Measurements from ENCODE around the gene MIS18BP1.
"Not testable (repeated sequence)": the region's sequence is repeated elsewhere in the genome, so short reads cannot be mapped to it uniquely, and the experiment has no call there.

MIS18BP1 gene

DNA sequence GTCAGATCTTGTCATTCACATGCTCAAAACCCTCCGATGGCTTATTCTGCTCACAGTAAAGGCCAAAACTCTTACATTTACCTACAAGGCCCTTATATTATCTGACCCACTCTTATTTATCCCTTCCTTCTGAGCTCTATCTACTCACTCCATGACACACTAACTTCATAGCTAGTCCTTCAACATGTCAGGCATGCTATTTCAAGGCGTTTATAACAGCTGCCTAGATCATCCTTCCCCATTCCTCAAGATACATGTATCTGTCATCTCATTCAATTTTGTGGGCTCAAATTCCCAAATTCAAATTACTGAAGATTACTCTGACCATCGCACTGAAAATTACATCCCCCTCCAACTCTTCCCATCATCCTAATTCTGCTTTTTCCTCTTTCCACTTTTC lies 6.9 kb downstream of the MIS18BP1 start:
- DNase-seq (ENCODE audit: low spot score): no peak

DNA sequence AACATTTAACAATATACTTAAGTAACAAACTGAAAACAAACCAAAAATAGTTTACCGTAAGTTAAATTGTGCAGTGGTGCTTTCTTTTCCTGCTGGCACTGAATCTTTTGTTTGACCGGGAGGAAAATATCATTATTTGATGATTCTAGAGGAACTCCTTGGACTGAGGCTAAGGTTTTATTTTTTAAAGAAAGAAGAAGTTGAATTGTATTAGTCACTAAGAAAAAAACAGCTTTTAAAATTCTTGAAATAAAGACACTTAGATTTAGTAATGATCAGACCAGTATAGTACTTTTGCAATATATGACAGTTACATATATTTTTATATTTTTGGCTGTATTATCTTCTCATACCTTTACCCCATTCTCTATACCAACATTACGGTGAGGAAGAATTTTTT lies 10.3 kb downstream of the MIS18BP1 start:
- no peak for DNase-seq (ENCODE audit: low spot score)

DNA sequence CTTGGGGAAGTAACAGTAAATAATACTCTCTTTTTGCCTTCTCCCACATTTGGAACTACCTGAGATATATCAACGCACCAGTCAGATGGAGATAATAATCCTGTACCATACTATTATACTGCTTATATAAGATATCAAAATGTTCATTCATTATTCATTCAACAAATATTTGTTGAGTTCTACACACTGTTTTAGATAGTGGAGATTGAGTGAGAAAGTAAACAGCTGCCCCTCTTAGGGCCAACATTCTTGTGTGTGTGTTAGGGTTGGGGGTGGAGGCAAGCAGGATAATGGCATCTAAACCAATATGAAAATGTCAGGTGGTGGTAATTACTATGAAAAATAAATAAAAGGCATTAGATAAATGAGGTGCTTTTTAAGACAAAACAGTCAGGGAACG lies 14.0 kb downstream of the MIS18BP1 start:
- DNase-seq (ENCODE audit: low spot score): no peak

DNA sequence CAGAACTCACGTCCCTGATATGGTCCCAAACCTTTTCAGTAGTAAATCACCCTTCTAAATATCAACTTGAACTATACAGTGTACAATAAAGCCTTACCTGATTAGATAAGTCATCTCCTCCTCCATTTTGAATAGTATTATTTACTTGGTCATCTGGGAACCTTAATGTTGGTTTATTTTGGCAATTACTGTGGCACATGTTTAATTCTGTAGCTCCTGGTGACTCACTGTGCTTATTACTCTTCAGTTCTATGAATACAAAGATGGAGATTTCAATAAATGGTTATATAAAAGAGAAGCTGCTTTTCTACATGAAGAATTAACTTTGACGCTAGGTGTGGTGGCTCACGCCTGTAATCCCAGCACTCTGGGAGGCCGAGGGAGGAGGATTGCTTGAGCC lies 25.4 kb downstream of the MIS18BP1 start:
- DNase-seq (ENCODE audit: low spot score): no peak

DNA sequence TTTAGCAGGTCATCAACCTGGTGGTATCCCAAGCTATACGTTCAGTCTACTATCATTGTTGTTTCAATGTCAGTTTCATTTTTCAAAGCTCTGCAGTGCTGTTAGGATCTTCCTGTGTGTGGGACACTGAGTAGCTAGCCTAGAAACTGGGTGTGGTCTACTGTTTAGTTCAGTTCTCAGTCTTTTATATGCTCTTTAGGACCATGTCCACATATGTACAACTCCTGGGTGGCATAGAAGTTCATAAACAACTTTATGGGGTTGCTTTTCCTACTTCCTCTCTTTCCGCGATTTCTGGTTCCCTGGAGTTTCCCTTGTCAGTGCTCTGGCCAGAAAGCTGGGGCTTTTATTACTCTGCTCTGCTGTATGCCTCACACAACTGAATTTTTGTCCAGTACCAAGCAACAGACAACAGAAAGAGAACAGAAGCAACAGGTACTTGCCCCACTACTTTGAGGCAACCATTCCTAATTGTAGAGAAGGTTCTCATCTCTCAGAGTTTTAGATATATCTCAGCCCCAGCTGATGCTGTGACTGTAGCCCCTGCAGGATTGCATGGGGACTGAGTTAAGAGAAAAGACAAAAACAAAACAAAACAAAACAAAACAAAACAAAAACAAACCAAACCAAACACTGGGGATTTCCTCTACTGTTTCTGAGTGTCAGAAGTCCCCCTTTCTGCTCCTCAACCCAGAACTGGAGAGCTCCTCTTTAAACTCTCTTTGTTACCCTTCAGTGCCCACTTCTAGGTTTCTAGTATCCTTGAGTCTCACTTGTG lies 30.3 kb downstream of the MIS18BP1 start:
- DNase-seq (ENCODE audit: low spot score): no peak

DNA sequence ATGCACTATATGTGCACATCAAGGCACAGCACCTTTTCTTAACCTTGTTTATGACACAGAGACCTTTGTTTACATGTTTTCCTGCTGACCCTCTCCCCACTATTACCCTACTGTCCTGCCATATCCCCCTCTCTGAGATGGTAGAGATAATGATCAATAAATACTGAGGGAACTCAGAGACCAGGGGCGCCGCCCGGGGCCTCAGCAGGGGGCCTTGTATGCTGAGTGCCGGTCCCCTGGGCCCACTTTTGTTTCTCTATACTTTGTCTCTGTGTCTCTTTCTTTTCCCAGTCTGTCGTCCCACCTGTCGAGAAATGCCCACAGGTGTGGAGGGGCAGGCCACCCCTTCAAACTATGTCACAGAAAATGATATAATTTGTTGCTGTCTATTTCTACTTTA lies 38.7 kb downstream of the MIS18BP1 start:
- DNase-seq (ENCODE audit: low spot score): not testable (repeated sequence)

DNA sequence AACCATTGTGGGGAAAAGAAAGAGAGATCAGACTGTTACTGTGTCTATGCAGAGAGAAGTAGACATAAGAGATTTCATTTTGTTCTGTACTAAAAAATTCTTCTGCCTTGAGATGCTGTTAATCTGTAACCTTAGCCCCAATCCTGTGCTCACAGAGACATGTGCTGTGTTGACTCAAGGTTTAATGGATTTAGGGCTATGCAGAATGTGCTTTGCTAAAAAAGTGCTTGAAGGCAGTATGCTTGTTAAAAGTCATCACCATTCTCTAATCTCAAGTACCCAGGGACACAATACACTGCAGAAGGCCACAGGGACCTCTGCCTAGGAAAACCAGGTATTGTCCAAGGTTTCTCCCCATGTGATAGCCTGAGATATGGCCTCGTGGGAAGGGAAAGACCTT lies 39.3 kb downstream of the MIS18BP1 start:
- not testable (repeated sequence) for DNase-seq (ENCODE audit: low spot score)

DNA sequence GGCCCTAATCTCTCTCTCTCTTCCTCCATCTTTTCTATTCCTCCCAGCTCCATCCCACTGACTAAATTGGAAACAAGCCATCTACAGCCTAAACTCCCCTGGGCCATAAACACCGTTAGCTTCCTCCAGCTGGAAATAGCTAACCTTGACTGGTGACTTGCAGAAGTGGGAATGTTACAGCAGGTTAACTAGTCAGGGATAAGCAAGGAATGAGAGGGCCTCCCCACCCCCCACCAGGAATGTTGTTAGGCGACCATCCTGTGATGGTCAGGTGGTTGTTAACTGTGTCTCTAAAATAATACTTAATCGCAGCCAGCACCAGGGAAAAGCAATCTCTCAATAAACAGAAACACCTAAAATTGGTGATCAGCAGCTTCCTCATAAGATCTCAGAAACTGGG lies 40.8 kb downstream of the MIS18BP1 start:
- DNase-seq (ENCODE audit: low spot score): no peak

DNA sequence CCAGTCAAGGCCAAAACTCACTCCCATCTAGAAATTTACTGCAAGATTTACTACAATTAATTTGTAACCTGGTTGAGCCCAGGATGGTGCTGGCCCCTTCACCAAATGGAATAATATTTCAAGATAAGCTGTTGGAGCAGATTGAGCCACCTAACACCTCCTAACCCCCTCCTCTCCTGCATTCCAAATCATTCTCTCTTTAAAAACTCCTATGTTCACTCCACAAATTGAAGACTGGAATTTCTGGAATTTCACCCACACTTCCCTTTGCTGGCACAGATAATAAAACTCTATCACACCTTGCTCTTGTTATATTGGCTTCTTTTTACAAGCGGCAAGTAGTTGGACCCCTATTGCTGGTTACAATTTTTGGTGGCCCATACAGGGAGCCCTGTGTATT lies 41.7 kb downstream of the MIS18BP1 start:
- DNase-seq (ENCODE audit: low spot score): no peak

DNA sequence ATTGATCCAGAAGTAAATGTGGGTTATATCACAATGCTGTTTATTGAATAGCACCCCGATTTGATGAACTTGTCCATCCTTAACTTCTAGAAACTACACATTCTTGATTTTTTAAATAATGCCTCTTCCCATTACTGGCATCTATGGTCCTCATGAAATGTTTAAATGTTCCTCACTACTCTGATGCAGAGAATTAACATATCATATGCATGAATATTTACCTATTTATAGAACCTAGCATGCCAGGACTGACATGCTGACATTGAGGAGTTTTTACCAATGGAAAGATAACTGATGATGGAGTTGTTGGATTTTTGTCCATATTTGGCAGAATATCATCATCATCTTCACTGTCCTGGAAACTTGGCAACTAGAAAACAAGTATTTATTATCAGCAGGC lies 42.8 kb downstream of the MIS18BP1 start:
- DNase-seq (ENCODE audit: low spot score): no peak

DNA sequence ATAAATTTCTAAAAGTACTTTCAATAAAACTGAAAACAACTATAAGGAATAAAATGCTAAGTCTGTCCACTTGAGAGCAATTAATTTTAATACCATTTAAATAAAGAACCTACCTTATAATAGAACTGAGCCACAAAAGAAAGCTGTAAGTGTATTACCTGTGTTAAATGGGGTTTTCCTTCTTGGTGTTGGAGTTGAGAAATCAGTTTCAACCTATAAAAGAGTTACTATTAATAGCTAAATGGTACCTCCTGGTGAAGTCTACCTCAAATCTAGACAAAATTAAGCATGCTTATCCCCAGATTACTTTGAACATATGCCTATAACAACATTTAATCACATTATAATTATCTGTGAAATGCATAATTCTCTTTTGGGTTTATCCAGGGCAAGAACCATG lies 48.8 kb downstream of the MIS18BP1 start:
- DNase-seq (ENCODE audit: low spot score): no peak

DNA sequence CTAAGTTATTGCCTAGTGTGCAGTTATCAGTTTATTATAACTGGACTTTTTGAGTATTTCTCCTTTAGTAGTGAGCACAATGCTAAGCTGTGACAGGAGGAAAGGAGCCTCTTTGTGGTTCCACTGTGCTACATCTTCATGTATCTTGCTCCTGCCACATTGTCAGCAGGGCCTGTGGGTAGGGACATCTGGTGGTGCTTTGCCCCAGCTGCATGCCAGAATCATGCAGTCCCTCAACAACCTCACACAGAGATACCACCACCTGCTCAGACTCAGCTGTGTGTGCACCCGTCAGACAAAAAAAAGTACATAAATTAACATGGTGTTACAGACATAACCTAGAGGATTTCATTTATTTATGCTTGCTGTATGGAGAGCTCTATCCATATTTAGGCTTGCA lies 51.1 kb downstream of the MIS18BP1 start:
- DNase-seq (ENCODE audit: low spot score): no peak

DNA sequence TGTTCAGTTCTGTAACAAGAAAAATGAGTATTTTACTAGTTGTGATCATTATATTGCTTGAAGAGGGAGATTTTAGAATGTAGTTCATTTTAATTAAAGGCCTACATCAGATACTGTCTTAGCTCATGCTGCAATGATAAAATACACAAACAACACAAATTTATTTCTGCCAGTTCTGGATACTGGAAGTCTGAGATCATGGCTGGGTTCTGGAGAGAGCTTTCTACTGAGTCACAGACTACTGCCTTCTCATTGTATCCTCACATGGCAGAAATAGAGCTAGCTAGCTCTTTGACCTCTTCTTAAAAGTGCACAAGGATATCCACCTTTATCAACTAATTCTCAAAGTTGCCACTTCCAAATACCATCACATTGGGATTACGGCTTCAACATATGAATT lies 53.8 kb downstream of the MIS18BP1 start:
- DNase-seq (ENCODE audit: low spot score): no peak

DNA sequence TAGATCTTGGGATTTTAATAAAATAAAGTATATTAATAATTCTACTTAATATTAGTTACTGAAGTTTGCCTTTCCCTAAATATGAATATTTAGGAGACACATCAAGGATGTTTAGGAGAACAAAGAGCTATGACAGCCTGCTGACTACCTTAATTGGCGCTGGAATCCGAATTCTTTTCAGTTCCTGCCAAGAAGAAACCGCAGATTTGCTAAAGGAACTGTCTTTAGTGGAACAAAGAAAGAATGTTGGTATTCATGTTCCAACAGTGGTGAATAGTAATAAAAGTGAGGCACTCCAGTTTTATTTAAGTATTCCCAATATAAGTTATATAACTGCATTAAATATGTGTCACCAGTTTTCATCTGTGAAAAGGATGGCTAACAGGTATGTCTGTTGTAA lies 54.5 kb downstream of the MIS18BP1 start:
- DNase-seq (ENCODE audit: low spot score): no peak

DNA sequence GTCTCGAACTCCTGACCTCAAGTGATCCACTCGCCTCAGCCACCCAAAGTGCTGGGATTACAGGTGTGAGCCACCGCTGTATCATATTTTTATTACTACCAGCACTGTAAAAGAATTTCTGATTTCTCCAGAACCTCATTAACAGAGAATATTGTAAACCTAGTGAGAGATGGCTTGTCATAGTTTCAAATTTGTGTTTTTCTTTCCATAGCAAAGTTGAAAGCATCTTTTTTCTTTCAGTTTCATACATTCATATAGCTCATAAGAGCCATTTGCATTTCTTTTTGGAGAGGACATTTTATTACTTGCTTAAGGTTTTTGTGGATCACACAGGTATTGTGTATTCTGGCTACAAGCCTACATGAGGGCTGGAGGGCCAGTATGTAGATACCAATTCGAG lies 58.0 kb downstream of the MIS18BP1 start:
- no peak for DNase-seq (ENCODE audit: low spot score)

DNA sequence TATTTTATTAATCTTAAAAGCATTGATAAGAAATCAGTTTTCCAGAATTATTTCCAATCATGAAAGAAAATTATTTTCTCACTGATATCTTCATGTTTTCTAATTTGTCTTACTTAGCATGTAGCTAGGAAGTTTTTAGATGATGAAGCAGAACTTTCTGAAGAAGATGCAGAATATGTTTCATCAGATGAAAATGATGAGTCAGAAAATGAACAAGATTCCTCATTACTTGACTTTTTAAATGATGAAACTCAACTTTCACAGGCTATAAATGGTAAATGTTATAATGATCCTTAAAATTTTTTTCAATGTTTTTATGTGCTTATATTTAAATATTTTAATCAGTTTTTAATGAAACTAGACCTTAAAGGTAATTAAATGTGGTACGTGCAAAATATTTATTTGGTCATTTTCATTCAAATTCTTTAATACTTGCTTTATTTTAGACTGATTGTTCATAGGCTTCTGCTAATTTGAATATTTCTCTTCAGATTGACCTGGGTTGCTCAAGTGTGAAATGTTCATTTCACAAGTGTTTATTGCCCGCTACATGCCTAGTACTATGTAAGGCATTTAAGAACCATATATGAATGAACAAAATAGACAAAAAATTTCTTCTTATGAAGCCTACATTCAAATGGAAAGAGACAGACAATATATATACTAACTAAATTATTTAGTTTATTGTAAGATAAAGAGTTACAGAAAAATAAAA lies 67.7 kb downstream of the MIS18BP1 start:
- no peak for DNase-seq (ENCODE audit: low spot score)

DNA sequence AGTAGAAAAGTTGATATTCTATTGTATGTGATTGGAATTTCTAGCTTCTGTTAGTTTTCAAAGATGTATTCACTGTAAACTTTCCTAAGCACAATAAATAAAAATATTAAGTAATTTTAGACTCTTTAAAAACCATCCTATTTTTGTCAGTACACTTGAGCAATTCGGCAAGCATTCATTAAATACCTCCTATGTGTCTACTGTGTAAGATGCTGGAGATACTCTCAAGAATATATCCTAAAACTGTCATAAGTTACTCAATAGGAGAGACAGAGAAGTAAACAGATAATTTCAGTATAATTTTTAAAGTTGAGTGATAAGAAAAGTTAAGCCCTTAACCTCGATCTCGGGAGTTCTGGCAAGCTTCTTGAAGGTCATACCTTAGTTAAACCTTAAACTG lies 71.2 kb downstream of the MIS18BP1 start:
- DNase-seq (ENCODE audit: low spot score): no peak

DNA sequence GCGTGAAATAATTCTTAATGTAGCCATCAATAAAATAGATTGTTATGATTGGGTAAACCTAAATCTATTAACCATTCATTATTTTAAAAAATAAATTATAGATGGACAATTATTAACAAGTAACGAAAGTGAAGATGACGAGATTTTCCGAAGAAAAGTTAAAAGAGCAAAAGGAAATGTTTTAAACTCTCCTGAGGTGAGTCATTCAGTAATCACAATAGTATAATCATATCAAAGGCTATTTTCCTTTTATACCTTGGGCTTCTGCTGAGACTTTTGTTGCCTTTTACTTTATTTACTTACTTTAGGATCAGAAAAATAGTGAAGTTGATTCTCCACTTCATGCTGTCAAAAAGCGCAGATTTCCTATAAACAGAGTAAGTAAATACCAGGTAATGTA lies 71.7 kb downstream of the MIS18BP1 start:
- DNase-seq (ENCODE audit: low spot score): no peak

DNA sequence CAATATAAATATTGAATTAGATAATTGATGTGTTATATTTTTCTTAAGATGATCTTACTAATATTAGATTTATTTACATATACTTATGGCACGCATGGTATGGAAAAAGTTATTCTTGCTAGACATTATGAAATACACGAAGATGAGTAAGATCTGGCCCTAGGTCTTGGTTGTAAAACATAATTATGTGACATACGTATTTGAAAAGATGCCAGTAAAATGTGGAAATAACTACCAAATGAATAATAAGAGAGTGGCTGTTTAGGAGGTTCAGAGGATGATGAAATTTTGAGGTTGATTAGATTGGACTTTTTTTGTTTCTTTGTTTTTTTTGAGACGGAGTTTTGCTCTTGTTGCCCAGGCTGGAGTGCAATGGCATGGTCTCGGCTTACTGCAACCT lies 75.9 kb downstream of the MIS18BP1 start:
- no peak for DNase-seq (ENCODE audit: low spot score)

DNA sequence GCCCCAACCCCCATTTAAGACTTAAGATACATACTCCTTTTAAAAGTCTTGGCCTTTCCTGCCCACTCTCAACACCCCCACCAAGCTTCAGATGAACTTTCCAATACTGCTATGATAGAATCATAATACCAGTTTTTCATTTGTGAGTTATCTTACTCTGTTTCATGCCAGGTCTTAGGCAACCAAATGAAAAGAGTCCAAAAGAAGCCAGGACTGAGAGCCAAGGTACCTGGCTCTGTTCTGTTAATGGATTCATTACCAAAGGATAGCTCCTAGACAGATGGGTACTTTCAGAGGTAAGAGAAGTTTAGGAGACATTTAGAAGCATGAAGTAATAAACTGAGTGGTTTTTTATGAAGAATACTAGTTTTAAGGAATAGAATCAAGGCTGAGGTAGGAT lies 83.1 kb downstream of the MIS18BP1 start:
- DNase-seq (ENCODE audit: low spot score): no peak

DNA sequence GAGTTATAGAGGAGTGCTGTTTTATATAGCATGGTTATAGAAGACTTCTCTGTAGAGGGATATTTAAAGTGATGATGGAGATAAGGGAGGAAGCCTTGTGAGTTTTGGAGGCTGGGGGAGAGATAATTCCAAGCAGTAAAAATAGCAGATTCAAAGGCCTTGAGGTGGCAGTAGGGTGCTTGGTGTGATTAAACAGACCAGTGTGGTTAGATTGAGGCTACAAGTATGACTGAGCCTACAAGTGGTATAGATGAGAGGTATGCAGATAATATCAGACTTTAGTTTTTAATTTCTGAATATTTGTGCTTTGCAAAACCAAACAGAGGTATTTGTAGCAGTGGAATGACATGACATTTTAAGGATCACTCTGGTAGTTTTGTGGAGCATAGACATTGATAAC lies 96.9 kb downstream of the MIS18BP1 start:
- no peak for DNase-seq (ENCODE audit: low spot score)

Measured in CD4-positive, alpha-beta T cell treated with Interleukin-15 for 4 hours (primary cell).